ENCODE data around the gene GRM2.
A peak's percentile ranks its signal among the peaks of the same experiment; 100 is the strongest.

The GRM2 gene

DNA sequence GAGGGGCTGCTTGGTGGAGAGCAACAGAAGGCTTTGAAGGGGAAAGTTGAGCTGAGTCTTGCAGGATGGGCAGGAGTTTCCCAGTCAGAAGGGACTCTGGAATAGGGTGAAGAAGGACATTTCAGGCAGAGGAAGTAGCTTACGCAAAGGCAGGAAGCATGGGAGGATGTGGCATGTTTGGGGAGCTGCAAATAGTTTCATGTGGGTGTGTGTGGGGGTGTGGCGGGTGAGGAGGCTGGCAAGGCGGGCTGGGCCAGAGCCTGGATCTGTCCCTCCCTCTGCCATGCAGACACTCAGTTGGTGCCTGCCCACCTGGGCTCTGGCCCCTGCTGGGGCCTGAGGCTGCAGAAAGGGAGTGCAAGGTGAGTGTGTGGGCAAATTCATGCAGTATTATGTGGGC, 25.4 kb upstream of the GRM2 start:
- Histone ChIP-seq H3K27me3 (ENCODE audit: control insufficient read depth, insufficient read depth, low read length) (no peaks in the 10 kb centered on the region), H3K9me3 (replicated peaks; ENCODE audit: low read length) (no peaks in the 10 kb centered on the region), H3K9ac (ENCODE audit: low read depth, low read length) (peak overlapping the region; percentile 36), H3K36me3 (ENCODE audit: insufficient read depth, low read length) (peaks cover 35% of the 10 kb centered on the region), H3K4me2 (ENCODE audit: low read length) (no peak overlapping the region), H3K4me1 (ENCODE audit: control insufficient read depth, insufficient read depth, low read length) (peaks cover 22% of the 10 kb centered on the region), H3K4me3 (ENCODE audit: low read length) (no peak overlapping the region)

DNA sequence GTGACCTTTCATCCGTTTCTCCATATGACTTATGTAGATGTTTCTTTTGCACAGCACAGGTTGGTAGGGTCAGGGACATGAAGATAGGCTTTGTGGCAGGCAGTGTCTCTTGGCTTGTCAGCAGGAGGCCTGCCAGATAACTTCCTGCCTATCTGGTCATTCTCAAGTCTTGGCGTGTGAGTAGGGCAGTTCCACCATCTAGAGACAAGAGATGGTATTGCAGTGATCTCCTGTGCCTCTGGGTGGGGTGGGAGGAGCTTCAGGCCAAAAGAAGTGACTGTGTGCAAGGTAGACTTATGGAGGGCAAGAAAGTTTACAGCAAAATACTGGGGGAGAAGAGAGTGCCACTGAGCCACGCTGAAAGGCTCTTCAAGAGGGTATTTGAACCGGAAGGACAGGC, 24.8 kb upstream of the GRM2 start:
- Histone ChIP-seq H3K9me3 (replicated peaks; ENCODE audit: low read length) (no peaks in the 10 kb centered on the region), H3K4me2 (ENCODE audit: low read length) (no peak overlapping the region), H3K4me1 (ENCODE audit: control insufficient read depth, insufficient read depth, low read length) (peaks cover 29% of the 10 kb centered on the region), H3K36me3 (ENCODE audit: insufficient read depth, low read length) (peaks cover 35% of the 10 kb centered on the region), H3K27me3 (ENCODE audit: control insufficient read depth, insufficient read depth, low read length) (no peaks in the 10 kb centered on the region), H3K9ac (ENCODE audit: low read depth, low read length) (no peak overlapping the region), H3K4me3 (ENCODE audit: low read length) (no peak overlapping the region)

GRCh38 chr3:51682526-51682925, 24.3 kb upstream of the GRM2 start:
- peaks cover 30% of the 10 kb centered on the region for H3K4me1 ChIP-seq (ENCODE audit: control insufficient read depth, insufficient read depth, low read length)
- H3K27me3 ChIP-seq (ENCODE audit: control insufficient read depth, insufficient read depth, low read length) = no peaks in the 10 kb centered on the region
- H3K9ac ChIP-seq (ENCODE audit: low read depth, low read length) = no peak overlapping the region
- peaks cover 39% of the 10 kb centered on the region for H3K36me3 ChIP-seq (ENCODE audit: insufficient read depth, low read length)
- no peak overlapping the region for H3K4me3 ChIP-seq (ENCODE audit: low read length)
- H3K4me2 ChIP-seq (ENCODE audit: low read length) = no peak overlapping the region
- no peaks in the 10 kb centered on the region for H3K9me3 ChIP-seq (replicated peaks; ENCODE audit: low read length)

GRCh38 chr3:51683566-51683965, 23.3 kb upstream of the GRM2 start:
- Histone ChIP-seq H3K27me3 (ENCODE audit: control insufficient read depth, insufficient read depth, low read length) (no peaks in the 10 kb centered on the region), H3K4me1 (ENCODE audit: control insufficient read depth, insufficient read depth, low read length) (peaks cover 30% of the 10 kb centered on the region), H3K4me2 (ENCODE audit: low read length) (no peak overlapping the region), H3K9me3 (replicated peaks; ENCODE audit: low read length) (no peaks in the 10 kb centered on the region), H3K9ac (ENCODE audit: low read depth, low read length) (no peak overlapping the region), H3K4me3 (ENCODE audit: low read length) (no peak overlapping the region), H3K36me3 (ENCODE audit: insufficient read depth, low read length) (peaks cover 49% of the 10 kb centered on the region)

DNA sequence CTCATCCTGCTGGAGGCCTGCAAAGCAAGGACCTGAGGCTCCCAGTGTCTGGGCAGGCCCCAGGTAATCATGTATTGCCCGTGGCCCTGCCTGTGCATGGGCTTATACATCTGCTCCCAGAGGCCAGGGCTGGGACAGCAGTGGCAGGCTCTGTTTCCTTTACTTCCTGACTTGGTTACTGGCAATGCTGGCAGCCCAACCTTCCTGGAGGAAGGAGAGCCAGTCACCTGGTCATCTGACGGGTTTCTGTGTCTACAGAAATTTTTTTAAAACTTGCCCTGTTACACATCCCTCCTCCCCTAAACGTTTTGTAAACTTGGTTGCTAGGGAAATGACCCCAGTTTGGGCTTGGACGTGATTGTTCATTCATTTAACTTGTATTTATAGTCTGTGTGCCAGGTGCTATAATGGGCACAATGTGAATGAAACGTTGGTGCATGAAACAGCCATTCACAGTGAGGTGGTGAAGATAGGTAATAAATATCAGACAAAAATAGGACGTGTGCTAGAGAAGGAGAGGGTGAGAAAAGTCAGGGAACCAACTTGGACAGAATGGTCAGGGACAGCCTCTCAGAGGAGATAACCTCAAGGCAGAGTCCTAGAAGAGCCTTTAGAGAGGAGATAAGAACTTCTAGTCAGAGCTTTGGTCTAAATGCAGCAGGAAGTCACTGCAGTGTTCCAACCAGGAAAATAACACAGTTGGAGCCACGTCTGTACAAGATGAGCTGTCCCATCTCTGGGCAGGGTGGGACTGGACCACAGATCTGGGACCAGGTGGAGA, 21.7 kb upstream of the GRM2 start:
- no peak overlapping the region for H3K9ac ChIP-seq (ENCODE audit: low read depth, low read length)
- H3K4me1 ChIP-seq (ENCODE audit: control insufficient read depth, insufficient read depth, low read length) = peaks cover 30% of the 10 kb centered on the region
- H3K4me2 ChIP-seq (ENCODE audit: low read length) = no peak overlapping the region
- peaks cover 49% of the 10 kb centered on the region for H3K36me3 ChIP-seq (ENCODE audit: insufficient read depth, low read length)
- no peaks in the 10 kb centered on the region for H3K9me3 ChIP-seq (replicated peaks; ENCODE audit: low read length)
- H3K4me3 ChIP-seq (ENCODE audit: low read length) = no peak overlapping the region
- H3K27me3 ChIP-seq (ENCODE audit: control insufficient read depth, insufficient read depth, low read length) = no peaks in the 10 kb centered on the region

DNA sequence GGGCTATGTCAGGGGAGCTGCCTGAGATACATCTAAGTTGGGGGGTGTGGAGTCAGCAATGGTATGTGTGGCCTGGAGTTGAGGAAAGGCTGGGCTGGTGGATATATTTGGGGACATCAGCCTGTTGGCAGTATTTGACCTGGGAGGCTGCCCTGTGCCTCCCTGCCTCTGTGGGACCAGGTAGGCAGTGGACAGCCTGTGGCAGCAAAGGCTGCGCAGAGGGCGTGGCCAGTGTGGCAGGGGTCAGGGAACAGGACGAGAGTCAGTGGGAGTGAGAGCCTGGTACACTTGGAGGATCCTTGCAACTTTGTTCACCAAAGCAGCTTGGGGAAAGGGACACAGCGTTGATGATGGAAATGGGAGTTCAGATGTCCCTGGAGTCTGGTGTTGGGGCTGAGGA, 20.8 kb upstream of the GRM2 start:
- Histone ChIP-seq H3K9ac (ENCODE audit: low read depth, low read length) (peak overlapping the region; percentile 21), H3K36me3 (ENCODE audit: insufficient read depth, low read length) (peaks cover 54% of the 10 kb centered on the region), H3K4me1 (ENCODE audit: control insufficient read depth, insufficient read depth, low read length) (peaks cover 24% of the 10 kb centered on the region), H3K27me3 (ENCODE audit: control insufficient read depth, insufficient read depth, low read length) (no peaks in the 10 kb centered on the region), H3K4me3 (ENCODE audit: low read length) (no peak overlapping the region), H3K9me3 (replicated peaks; ENCODE audit: low read length) (no peaks in the 10 kb centered on the region), H3K4me2 (ENCODE audit: low read length) (peak overlapping the region; percentile 41)

- no peaks in the 10 kb centered on the region for H3K27me3 ChIP-seq (ENCODE audit: control insufficient read depth, insufficient read depth, low read length)
- peaks cover 55% of the 10 kb centered on the region for H3K36me3 ChIP-seq (ENCODE audit: insufficient read depth, low read length)
- H3K4me2 ChIP-seq (ENCODE audit: low read length) = peak overlapping the region; percentile 41
- peak overlapping the region; percentile 21 for H3K9ac ChIP-seq (ENCODE audit: low read depth, low read length)
- no peak overlapping the region for H3K4me3 ChIP-seq (ENCODE audit: low read length)
- peaks cover 18% of the 10 kb centered on the region for H3K4me1 ChIP-seq (ENCODE audit: control insufficient read depth, insufficient read depth, low read length)
- H3K9me3 ChIP-seq (replicated peaks; ENCODE audit: low read length) = no peaks in the 10 kb centered on the region
Measured at GRCh38 chr3:51686512-51687215, 20.2 kb upstream of the GRM2 start.

GRCh38 chr3:51687431-51688205, 19.2 kb upstream of the GRM2 start:
- no peaks in the 10 kb centered on the region for H3K27me3 ChIP-seq (ENCODE audit: control insufficient read depth, insufficient read depth, low read length)
- no peaks in the 10 kb centered on the region for H3K9me3 ChIP-seq (replicated peaks; ENCODE audit: low read length)
- H3K4me2 ChIP-seq (ENCODE audit: low read length) = no peak overlapping the region
- peaks cover 15% of the 10 kb centered on the region for H3K4me1 ChIP-seq (ENCODE audit: control insufficient read depth, insufficient read depth, low read length)
- no peak overlapping the region for H3K9ac ChIP-seq (ENCODE audit: low read depth, low read length)
- H3K4me3 ChIP-seq (ENCODE audit: low read length) = no peak overlapping the region
- peaks cover 57% of the 10 kb centered on the region for H3K36me3 ChIP-seq (ENCODE audit: insufficient read depth, low read length)

- no peak overlapping the region for H3K4me3 ChIP-seq (ENCODE audit: low read length)
- no peak overlapping the region for H3K4me2 ChIP-seq (ENCODE audit: low read length)
- H3K4me1 ChIP-seq (ENCODE audit: control insufficient read depth, insufficient read depth, low read length) = peaks cover 15% of the 10 kb centered on the region
- H3K27me3 ChIP-seq (ENCODE audit: control insufficient read depth, insufficient read depth, low read length) = no peaks in the 10 kb centered on the region
- H3K9me3 ChIP-seq (replicated peaks; ENCODE audit: low read length) = no peaks in the 10 kb centered on the region
- H3K9ac ChIP-seq (ENCODE audit: low read depth, low read length) = no peak overlapping the region
- H3K36me3 ChIP-seq (ENCODE audit: insufficient read depth, low read length) = peaks cover 59% of the 10 kb centered on the region
Measured at GRCh38 chr3:51688206-51688600, 18.7 kb upstream of the GRM2 start.

- Histone ChIP-seq H3K36me3 (ENCODE audit: insufficient read depth, low read length) (peaks cover 41% of the 10 kb centered on the region), H3K4me1 (ENCODE audit: control insufficient read depth, insufficient read depth, low read length) (peaks cover 12% of the 10 kb centered on the region), H3K9ac (ENCODE audit: low read depth, low read length) (no peak overlapping the region), H3K4me2 (ENCODE audit: low read length) (no peak overlapping the region), H3K9me3 (replicated peaks; ENCODE audit: low read length) (no peaks in the 10 kb centered on the region), H3K27me3 (ENCODE audit: control insufficient read depth, insufficient read depth, low read length) (no peaks in the 10 kb centered on the region), H3K4me3 (ENCODE audit: low read length) (no peak overlapping the region)
Measured at GRCh38 chr3:51691021-51691420, 15.8 kb upstream of the GRM2 start.

GRCh38 chr3:51691949-51692348, 14.9 kb upstream of the GRM2 start:
- Histone ChIP-seq H3K4me2 (ENCODE audit: low read length) (no peak overlapping the region), H3K36me3 (ENCODE audit: insufficient read depth, low read length) (peaks cover 41% of the 10 kb centered on the region), H3K27me3 (ENCODE audit: control insufficient read depth, insufficient read depth, low read length) (no peaks in the 10 kb centered on the region), H3K9ac (ENCODE audit: low read depth, low read length) (no peak overlapping the region), H3K9me3 (replicated peaks; ENCODE audit: low read length) (no peaks in the 10 kb centered on the region), H3K4me1 (ENCODE audit: control insufficient read depth, insufficient read depth, low read length) (peaks cover 3% of the 10 kb centered on the region), H3K4me3 (ENCODE audit: low read length) (no peak overlapping the region)

All from skeletal muscle satellite cell (primary cell).